Measurements from ENCODE around the gene ADGRG1.

The ADGRG1 gene

GRCh38 chr16:57682809-57683635, 54.6 kb downstream of the ADGRG1 start:
- DNase-seq (ENCODE audit: low read depth in 2 of 2): no peak

- DNase-seq (ENCODE audit: low read depth in 2 of 2): no peak
Measured at GRCh38 chr16:57683636-57684545, 55.5 kb downstream of the ADGRG1 start.

GRCh38 chr16:57684626-57685358, 56.4 kb downstream of the ADGRG1 start:
- DNase-seq (ENCODE audit: low read depth in 2 of 2): no peak

- no peak for DNase-seq (ENCODE audit: low read depth in 2 of 2)
Measured at GRCh38 chr16:57685633-57686032, 57.2 kb downstream of the ADGRG1 start.

- no peak for DNase-seq (ENCODE audit: low read depth in 2 of 2)
Measured at GRCh38 chr16:57686577-57686976, 58.1 kb downstream of the ADGRG1 start.

- no peak for DNase-seq (ENCODE audit: low read depth in 2 of 2)
Measured at GRCh38 chr16:57687363-57687929, 59.0 kb downstream of the ADGRG1 start.

- DNase-seq (ENCODE audit: low read depth in 2 of 2): no peak
Measured at GRCh38 chr16:57688487-57688986, 60.1 kb downstream of the ADGRG1 start.

GRCh38 chr16:57688987-57689761, 60.7 kb downstream of the ADGRG1 start:
- DNase-seq (ENCODE audit: low read depth in 2 of 2): no peak

- no peak for DNase-seq (ENCODE audit: low read depth in 2 of 2)
Measured at GRCh38 chr16:57689762-57690558, 61.5 kb downstream of the ADGRG1 start.

- DNase-seq (ENCODE audit: low read depth in 2 of 2): no peak
Measured at GRCh38 chr16:57690782-57691471, 62.5 kb downstream of the ADGRG1 start.

- no peak for DNase-seq (ENCODE audit: low read depth in 2 of 2)
Measured at GRCh38 chr16:57692636-57693035, 64.2 kb downstream of the ADGRG1 start.

- DNase-seq (ENCODE audit: low read depth in 2 of 2): no peak
Measured at GRCh38 chr16:57693550-57693949, 65.1 kb downstream of the ADGRG1 start.

GRCh38 chr16:57694231-57694724, 65.8 kb downstream of the ADGRG1 start:
- DNase-seq (ENCODE audit: low read depth in 2 of 2): no peak

GRCh38 chr16:57694725-57695679, 66.6 kb downstream of the ADGRG1 start, which contains the start of gene DRC7:
TSS of gene DRC7 (plus strand) at chr16:57694806. CDS start at chr16:57697950, 3,144 bp downstream.
- no peak for DNase-seq (ENCODE audit: low read depth in 2 of 2)

GRCh38 chr16:57695680-57696069, 67.2 kb downstream of the ADGRG1 start:
- no peak for DNase-seq (ENCODE audit: low read depth in 2 of 2)

GRCh38 chr16:57696240-57696639, 67.8 kb downstream of the ADGRG1 start:
- no peak for DNase-seq (ENCODE audit: low read depth in 2 of 2)

GRCh38 chr16:57697896-57698537, 69.6 kb downstream of the ADGRG1 start:
- DNase-seq (ENCODE audit: low read depth in 2 of 2): no peak

All from fibroblast of skin of left biceps (primary cell).